DMS 273 (cell line): ENCODE data around the gene NPSR1.
"Not testable (repeated sequence)": the region's sequence is repeated elsewhere in the genome, so short reads cannot be mapped to it uniquely, and the experiment has no call there.

Experiments
- DNase-seq: peaks from one replicate; lab custom pipeline; 2025; ENCODE audit not compliant: unreplicated experiment; lab: John Stamatoyannopoulos, UW

Gene NPSR1

DNA sequence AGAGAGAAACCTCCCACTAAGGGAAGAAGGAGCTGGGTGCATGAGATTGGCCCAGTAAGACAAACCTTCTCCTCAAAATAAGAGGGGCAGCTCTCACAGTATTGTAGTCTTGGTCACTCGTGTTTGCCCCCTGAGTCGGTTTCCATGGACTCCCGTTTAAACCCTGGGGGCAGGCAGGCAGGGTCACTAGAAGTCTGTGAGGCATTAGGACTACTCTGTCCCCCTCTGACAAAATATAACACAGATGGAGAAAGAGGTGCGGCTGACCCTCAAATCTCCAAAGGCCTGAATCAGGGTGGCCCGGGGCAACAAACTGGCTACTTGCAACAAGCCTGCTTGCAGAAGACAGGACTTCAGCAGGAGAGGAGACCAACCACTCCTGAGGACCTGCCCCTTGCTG is 210.6 kb downstream of the NPSR1 start:
- DNase-seq, result not testable (repeated sequence)

DNA sequence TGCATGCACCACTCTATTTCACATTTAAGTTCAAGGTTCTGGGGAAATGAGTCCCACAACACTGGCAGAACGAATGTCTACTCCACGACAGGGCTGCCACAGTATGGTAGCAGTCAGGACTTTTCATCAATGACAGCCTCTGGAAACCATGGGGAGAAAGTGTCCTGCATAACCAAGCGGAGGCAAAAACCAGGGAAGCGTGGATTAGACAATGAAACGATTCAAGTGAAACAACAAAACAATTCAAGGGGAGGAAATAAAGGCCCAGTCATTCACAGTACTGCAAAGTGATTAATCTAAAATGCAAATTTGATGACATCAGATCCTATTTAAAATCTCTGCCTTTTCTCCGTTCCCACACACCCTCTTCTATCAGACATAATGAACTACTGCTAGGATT is 211.0 kb downstream of the NPSR1 start:
- DNase-seq, result no peak

DNA sequence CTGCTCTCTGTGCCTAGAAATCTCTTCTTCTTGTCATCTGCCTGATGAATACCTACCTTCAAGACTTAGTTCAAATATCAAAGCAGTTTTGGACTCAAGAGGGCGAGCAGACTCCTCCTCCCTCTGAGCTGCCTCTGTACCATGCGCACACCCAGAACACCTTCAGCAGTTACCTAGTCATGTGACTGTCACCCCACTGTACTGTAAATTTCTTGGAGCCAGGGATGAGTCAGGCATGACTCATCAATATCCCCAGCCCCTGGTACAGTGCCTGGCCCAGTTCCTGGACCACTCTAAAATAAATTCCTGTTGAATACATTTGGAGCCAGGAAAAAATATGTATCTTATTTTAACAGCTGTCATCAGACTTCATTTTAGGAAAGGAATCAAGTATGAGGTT is 212.0 kb downstream of the NPSR1 start:
- not testable (repeated sequence) for DNase-seq

DNA sequence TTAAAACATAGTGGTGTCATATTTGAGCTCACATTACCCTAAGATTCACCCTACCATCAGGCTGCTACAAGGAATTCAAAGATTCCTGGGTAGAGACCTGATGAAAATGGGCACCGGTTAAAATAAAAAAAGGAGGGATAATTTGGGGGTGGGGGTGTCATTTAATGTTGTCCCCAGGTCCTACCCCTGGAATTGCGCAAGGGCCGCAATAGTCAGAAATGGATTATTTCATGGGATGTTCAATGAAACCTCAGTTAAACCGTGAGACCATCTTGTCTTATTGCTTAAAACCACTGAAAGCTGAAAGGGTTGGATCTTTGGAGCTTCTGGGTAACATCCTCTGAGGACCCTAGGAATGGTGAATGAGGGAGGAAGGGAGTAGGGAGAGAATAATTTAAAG is 216.3 kb downstream of the NPSR1 start:
- DNase-seq, result not testable (repeated sequence)

DNA sequence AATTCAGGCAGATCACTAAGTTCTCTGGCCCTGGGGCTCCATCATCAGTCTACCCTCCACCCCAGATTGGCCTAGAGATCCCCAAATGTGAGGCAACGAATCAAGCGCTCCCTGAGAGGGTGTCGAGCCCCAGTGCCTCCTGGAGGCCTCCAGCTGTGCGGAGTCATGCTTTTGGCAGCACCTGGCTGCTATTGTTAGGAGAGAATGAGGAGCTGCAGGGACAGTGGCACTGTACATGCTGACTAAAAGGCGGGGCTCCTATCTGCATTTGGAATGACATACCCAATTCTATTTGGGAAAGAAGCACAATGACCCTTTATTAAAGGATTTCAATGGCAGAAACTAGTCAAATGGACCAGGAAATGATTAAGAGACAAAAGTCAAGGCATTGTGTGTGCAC is 217.5 kb downstream of the NPSR1 start:
- DNase-seq, result no peak

DNA sequence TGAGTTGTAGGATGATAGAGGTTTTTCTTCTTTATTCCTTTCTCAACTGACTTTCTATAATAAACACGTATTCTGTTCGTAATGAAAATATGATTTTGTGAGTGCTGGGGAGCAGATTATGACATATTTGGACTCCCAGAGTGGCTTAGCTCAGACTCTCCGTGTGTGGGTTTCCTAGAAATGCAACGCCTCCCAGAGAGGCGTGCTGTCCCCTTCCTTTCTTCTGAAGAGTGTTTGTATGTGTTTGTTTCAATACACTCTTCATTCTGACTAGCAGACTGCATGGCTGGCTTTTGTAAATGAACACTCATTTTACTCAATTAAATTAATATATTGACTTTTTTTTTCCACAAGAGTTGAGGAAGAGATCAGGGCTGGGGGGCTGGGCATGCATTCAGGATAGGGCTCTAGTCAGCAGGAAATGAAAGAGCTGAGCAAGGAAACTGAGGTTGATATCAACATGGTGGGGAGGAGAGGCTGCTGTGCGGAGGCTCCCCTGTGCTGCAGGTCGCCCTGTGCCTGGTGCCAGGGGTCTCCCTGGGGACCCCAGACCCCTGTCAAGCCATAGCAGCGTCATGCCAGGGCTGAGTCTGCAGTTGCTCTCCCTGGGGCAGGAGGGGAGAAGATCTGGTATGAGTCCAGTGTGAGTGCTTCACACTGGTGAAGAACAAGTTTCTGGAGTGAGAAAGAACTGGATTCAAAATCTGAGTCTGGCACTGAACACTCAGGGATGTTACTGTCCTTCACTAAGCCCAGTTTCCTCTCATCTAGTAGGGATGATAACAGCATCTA is 221.1 kb downstream of the NPSR1 start:
- not testable (repeated sequence) for DNase-seq

DNA sequence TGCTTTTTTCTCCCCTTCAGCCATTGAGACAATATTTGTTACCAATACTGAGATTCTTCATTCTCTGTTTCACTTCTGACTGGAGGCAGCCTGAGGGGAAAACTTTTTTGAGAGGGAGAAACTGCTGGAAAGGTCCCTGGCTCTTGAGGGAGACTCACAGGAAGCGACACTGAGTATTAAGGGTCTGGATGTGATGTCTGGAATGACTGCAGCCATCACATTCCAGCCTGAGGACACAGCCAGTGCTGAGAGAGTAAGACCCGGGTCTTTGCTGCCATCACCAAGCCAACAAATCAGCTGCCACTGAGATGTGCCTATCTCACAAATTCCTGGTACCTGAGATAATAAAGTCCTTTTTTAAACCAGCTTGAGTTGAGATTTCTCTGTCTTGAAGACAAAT is 221.9 kb downstream of the NPSR1 start:
- DNase-seq, result no peak

DNA sequence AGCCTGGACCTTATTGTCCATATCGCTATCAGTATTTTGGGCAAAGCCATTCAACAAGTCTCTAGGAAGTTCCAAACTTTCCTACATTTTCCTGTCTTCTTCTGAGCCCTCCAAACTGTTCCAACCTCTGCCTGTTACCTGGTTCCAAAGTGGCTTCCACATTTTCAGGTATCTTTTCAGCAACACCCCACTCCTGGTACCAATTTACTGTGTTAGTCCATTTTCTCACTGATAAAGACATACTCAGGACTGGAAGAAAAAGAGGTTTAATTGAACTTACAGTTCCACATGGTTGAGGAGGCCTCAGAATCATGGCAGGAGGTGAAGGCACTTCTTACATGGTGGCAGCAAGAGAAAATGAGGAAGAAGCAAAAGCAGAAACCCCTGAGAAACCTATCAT is 225.8 kb downstream of the NPSR1 start:
- DNase-seq, result not testable (repeated sequence)

DNA sequence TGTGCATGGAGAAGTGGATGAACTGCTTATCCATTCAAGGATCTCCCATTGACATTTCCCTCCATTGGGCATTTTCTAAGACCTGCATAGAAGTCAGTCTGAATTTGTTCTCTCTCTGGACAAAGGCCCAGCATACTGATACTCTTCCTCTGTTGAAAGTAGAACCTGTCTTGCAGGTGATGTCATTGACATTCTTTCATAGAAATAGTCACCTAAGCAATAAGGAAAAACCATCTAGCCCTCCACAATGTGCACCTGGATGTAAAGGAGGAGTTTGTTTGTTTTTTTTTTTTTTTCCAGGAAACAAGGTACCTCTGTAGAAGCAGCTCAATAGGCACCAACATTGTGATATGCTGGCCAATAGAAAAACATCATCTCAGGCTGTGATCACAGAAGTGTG is 228.8 kb downstream of the NPSR1 start:
- no peak for DNase-seq

DNA sequence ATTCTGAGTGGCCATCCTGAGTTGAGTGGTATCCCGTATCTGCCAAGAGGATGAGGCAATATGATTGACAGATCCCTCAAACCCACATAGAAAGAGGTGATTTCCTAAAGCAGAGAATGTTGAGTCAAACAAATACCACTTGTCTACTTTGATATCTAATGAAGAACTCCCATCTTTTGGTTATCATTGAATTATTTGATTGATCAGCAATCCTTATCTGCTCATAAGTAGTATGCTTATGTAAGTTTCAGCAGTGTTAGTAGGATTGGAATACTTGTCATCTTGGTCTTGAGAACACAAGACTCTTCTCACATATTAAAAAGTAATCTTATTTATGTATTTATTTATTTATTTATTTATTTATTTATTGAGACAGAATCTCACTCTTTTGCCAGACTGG is 231.9 kb downstream of the NPSR1 start:
- DNase-seq, result no peak

DNA sequence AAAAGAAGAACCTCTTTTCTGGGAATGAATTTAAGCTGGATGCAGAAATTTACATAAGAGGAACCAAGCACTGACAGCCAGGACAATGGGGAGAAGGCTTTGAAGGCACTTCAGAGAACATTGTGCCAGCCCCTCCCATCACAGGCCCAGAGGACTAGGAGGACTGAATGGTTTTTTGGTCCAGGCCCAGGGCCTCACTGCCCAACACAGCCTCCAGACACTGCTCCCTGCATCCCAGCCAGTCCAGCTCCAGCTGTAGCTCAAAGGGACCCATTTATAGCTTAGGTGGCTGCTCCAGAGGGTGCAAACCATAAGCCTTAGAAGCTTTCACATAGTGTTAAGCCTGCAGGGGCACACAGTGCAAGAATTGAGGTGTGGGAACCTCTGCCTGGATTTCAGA is 237.2 kb downstream of the NPSR1 start:
- DNase-seq, result no peak
